K562 (cell line): ENCODE measurements around the gene SEPTIN1. TPM values are rescaled to one million over a fixed set of nuclear protein-coding genes. Genes with fewer than 3 reads are reported as not detected.

Experiments used
- ARHGAP35 ChIP-seq: fragments of 450-650 bp; IDR thresholded peaks from 2 replicates; pipeline ENCODE4 v1.6.1; 2018; ENCODE audit not compliant: partially characterized antibody
- ARNT ChIP-seq, 2 experiments: fragments of 450-650 bp; IDR thresholded peaks; 2 replicates each; pipeline ENCODE4 v1.6.1; 2016; ENCODE audit warnings: mild to moderate bottlenecking in 1 of 2
- CHD2 ChIP-seq: IDR thresholded peaks from 2 replicates; pipeline ENCODE4 v1.6.1; 2011; ENCODE audit warnings: low read depth, low read length
- DNMT1 ChIP-seq: fragments of 450-650 bp; IDR thresholded peaks from 2 replicates; pipeline ENCODE4 v1.6.1; 2016; ENCODE audit warnings: antibody characterized with exemption, mild to moderate bottlenecking
- FIP1L1 ChIP-seq: fragments of 200-400 bp; formaldehyde crosslinking; IDR thresholded peaks from 2 replicates; pipeline ENCODE4 v1.6.1; 2018; ENCODE audit warnings: mild to moderate bottlenecking, low read depth, low read length; ENCODE audit not compliant: poor library complexity, severe bottlenecking
- FOXP4 ChIP-seq: sonication (generic); formaldehyde crosslinking; IDR thresholded peaks from 2 replicates; pipeline ENCODE4 v1.8.0; 2022; ENCODE audit warnings: mild to moderate bottlenecking, missing genetic modification reagents, borderline replicate concordance
- HDAC1 ChIP-seq, 2 experiments: fragments of 450-650 bp; IDR thresholded peaks; 2 replicates each; pipeline ENCODE4 v1.6.1; 2016 to 2017; ENCODE audit warnings: inconsistent platforms in 1 of 2, mild to moderate bottlenecking in 1 of 2, moderate library complexity in 1 of 2
- HDGF ChIP-seq: fragments of 450-650 bp; IDR thresholded peaks from 2 replicates; pipeline ENCODE4 v1.6.1; 2016
- HIVEP1 ChIP-seq: fragments of 250-450 bp; sonication (Bioruptor Pico); IDR thresholded peaks from 2 replicates; pipeline ENCODE4 v1.4.0; 2020; ENCODE audit warnings: mild to moderate bottlenecking
- ILK ChIP-seq: fragments of 450-650 bp; IDR thresholded peaks from 2 replicates; pipeline ENCODE4 v1.6.1; 2016; ENCODE audit warnings: missing genetic modification characterization, low read depth, mild to moderate bottlenecking, missing compliant biosample characterization, moderate library complexity, borderline replicate concordance
- PRPF4 ChIP-seq: fragments of 200-400 bp; formaldehyde crosslinking; IDR thresholded peaks from one replicate; pipeline ENCODE4 v1.6.1; 2017; ENCODE audit warnings: low read length, low read depth, mild to moderate bottlenecking; ENCODE audit not compliant: insufficient read depth, poor library complexity, severe bottlenecking
- SNRNP70 ChIP-seq: fragments of 200-400 bp; formaldehyde crosslinking; optimal IDR thresholded peaks from 2 replicates; pipeline ENCODE3; 2017; ENCODE audit warnings: low read depth, low read length
- ZFP36 ChIP-seq: fragments of 150-350 bp; IDR thresholded peaks from 2 replicates; pipeline ENCODE4 v1.6.1; 2018; ENCODE audit warnings: low read length, low read depth; ENCODE audit not compliant: partially characterized antibody
- ZHX1 ChIP-seq: fragments of 150-350 bp; conservative IDR thresholded peaks from 2 replicates; pipeline ENCODE4 v1.6.1; 2014; ENCODE audit warnings: low read length
- ZNF124 ChIP-seq: sonication (generic); formaldehyde crosslinking; IDR thresholded peaks from 2 replicates; pipeline ENCODE4 v1.8.1; 2022; ENCODE audit warnings: missing genetic modification reagents
- ZNF699 ChIP-seq: fragments of 250-450 bp; sonication (Bioruptor Pico); IDR thresholded peaks from 2 replicates; pipeline ENCODE4 v1.8.0; 2021; ENCODE audit warnings: mild to moderate bottlenecking, moderate library complexity; ENCODE audit not compliant: insufficient replicate concordance
- polyA plus RNA-seq, 8 experiments: library from polyadenylated mRNA; depleted of rRNA in 4 of 8; stranded (reverse) in 5 of 8; unstranded in 3 of 8; fragments of >200 nt; fragmentation: Nextera tagmentation in 2 of 8; fragmentation: Illumina TruSeq in 1 of 8; extraction: Ambion mirVana in 2 of 8; extraction: Trizol in 1 of 8; gene quantifications; 2 replicates each; pipeline versions ENCODE4 v1.2.1 to v1.2.3, GENCODE V29; 2011 to 2014; ENCODE audit warnings: inconsistent platforms in 1 of 8, missing spikeins in 1 of 8
- total RNA-seq, 7 experiments: library from RNA; depleted of rRNA in 6 of 7; stranded (reverse); fragments of >200 nt in 6 of 7; fragmentation: Illumina TruSeq in 2 of 7; extraction: Trizol in 2 of 7; gene quantifications; 2 replicates each; pipeline versions ENCODE4 v1.2.1 to v1.2.3, GENCODE V29; 2011 to 2021; ENCODE audit warnings: low replicate concordance in 1 of 7
- TF ChIP-seq, protein P1 (sequence below): fragments of 450-650 bp; conservative IDR thresholded peaks from 2 replicates; pipeline ENCODE4 v1.6.1; 2016; ENCODE audit warnings: missing genetic modification characterization, low read depth, mild to moderate bottlenecking, missing compliant biosample characterization, moderate library complexity
- TF ChIP-seq, protein P2 (sequence below): fragments of 200-800 bp; sonication (Bioruptor generic); IDR thresholded peaks from 2 replicates; pipeline ENCODE4 v1.6.1; 2017; ENCODE audit warnings: missing genetic modification characterization, missing compliant biosample characterization
- TF ChIP-seq, protein P3 (sequence below): fragments of 250-450 bp; sonication (Bioruptor Pico); IDR thresholded peaks from 2 replicates; pipeline ENCODE4 v1.9.0; 2021; ENCODE audit warnings: mild to moderate bottlenecking, inconsistent platforms

The SEPTIN1 gene
- total and polyA plus RNA-seq, 9 of the 15 experiments (the other 6 are each of a cell fraction or from before 2014, with no cell fraction given), result 0.23 to 5.6 (median 1.7) TPM; not detected in 1

- TF ChIP-seq ARHGAP35 (no peak), ZNF124 (CRISPR knock-in tag) (no peak), PRPF4 (peak; percentile 2), ZFP36 (no peak), DNMT1 (no peak), FIP1L1 (no peak), HDAC1 (IDR thresholded peaks at IDR 0.05) (peak in 1 of 2 experiments; percentile 5; a peak in 1 of 4 replicates), FOXP4 (CRISPR knock-in tag) (no peak), ILK (tag) (no peak), ZNF699 (no peak), ZHX1 (no peak), CHD2 (no peak), SNRNP70 (no peak), HIVEP1 (CRISPR knock-in tag) (no peak), ARNT (IDR thresholded peaks at IDR 0.05) (no peak), HDGF (no peak)
- TF ChIP-seq, protein P1, sequence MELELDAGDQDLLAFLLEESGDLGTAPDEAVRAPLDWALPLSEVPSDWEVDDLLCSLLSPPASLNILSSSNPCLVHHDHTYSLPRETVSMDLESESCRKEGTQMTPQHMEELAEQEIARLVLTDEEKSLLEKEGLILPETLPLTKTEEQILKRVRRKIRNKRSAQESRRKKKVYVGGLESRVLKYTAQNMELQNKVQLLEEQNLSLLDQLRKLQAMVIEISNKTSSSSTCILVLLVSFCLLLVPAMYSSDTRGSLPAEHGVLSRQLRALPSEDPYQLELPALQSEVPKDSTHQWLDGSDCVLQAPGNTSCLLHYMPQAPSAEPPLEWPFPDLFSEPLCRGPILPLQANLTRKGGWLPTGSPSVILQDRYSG (tag), result no peak
- TF ChIP-seq, protein P2, sequence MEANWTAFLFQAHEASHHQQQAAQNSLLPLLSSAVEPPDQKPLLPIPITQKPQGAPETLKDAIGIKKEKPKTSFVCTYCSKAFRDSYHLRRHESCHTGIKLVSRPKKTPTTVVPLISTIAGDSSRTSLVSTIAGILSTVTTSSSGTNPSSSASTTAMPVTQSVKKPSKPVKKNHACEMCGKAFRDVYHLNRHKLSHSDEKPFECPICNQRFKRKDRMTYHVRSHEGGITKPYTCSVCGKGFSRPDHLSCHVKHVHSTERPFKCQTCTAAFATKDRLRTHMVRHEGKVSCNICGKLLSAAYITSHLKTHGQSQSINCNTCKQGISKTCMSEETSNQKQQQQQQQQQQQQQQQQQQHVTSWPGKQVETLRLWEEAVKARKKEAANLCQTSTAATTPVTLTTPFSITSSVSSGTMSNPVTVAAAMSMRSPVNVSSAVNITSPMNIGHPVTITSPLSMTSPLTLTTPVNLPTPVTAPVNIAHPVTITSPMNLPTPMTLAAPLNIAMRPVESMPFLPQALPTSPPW (CRISPR knock-in tag), result no peak
- TF ChIP-seq, protein P3, sequence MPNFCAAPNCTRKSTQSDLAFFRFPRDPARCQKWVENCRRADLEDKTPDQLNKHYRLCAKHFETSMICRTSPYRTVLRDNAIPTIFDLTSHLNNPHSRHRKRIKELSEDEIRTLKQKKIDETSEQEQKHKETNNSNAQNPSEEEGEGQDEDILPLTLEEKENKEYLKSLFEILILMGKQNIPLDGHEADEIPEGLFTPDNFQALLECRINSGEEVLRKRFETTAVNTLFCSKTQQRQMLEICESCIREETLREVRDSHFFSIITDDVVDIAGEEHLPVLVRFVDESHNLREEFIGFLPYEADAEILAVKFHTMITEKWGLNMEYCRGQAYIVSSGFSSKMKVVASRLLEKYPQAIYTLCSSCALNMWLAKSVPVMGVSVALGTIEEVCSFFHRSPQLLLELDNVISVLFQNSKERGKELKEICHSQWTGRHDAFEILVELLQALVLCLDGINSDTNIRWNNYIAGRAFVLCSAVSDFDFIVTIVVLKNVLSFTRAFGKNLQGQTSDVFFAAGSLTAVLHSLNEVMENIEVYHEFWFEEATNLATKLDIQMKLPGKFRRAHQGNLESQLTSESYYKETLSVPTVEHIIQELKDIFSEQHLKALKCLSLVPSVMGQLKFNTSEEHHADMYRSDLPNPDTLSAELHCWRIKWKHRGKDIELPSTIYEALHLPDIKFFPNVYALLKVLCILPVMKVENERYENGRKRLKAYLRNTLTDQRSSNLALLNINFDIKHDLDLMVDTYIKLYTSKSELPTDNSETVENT, result no peak
These were observed 13.7 kb upstream of the SEPTIN1 start (continued) for GRCh38 chr16:30395992-30396585.
